WI38 (cell line): ENCODE measurements around the gene COX14.

ENCODE experiments used
- H3K4me3 ChIP-seq: 2 replicates; pipeline ENCODE4 v1.5.1; 2011; ENCODE audit warnings: low read depth, mild to moderate bottlenecking, control low read depth, low read length
- TF ChIP-seq, protein P1 (sequence below): IDR thresholded peaks from 2 replicates; pipeline ENCODE4 v1.5.1; 2012; ENCODE audit warnings: low read depth, mild to moderate bottlenecking, control low read depth, low read length

Gene COX14

DNA sequence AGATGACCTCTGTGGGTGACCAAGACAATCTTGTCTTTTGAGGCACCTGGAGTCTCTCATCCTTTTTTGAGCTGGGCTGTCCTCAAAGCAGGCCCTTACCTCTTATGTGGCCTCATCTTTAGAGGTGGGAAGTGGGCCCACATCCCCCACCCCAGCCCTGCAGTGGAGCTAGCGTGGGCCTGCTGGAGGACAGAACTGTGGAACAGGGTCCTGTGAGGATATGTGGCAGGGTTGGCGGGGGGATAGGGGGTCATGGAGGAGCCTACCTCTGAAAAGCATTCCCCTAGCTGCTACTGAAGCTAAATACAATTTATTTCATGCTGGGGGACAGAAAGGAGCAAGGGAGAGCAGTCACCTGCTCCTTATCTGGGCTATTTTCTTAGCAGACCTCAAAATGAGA is 8.7 kb upstream of the COX14 start:
- no peak overlapping the region for H3K4me3 ChIP-seq

DNA sequence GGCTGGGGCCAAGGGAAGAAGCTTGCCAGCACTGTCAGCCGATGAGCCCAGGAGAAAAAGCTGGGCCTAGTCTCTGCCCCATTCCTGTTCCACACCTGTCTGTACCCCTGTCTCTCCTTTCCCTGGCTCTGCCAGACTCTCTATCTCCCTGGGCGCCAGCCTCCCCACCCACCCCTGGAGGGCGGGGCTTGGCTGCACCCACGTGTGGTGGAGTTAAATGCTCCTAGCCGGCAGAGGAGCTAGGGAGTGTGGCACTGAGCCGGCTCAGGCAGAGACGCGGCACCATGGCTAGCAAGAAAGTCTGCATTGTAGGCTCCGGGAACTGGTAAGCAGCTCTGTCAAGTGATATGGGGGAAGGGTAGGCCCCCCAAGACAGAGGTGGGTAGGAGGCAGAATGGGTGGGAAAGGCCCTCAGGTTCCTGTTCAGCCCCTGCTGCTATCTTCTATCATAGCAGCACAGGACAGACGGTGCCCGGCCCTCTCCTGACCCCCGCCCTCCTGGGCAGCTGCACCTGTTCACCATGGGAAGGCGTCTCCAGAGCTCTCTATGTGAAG is 8.2 kb upstream of the COX14 start, which contains the start of gene GPD1:
Gene GPD1, plus strand, starts transcription at position 242 of the 555 bp plus-strand sequence. Its CDS starts 43 bp downstream, at position 285.
- no peak within 1 kb of the TSS for H3K4me3 ChIP-seq
- TF ChIP-seq, protein P1, sequence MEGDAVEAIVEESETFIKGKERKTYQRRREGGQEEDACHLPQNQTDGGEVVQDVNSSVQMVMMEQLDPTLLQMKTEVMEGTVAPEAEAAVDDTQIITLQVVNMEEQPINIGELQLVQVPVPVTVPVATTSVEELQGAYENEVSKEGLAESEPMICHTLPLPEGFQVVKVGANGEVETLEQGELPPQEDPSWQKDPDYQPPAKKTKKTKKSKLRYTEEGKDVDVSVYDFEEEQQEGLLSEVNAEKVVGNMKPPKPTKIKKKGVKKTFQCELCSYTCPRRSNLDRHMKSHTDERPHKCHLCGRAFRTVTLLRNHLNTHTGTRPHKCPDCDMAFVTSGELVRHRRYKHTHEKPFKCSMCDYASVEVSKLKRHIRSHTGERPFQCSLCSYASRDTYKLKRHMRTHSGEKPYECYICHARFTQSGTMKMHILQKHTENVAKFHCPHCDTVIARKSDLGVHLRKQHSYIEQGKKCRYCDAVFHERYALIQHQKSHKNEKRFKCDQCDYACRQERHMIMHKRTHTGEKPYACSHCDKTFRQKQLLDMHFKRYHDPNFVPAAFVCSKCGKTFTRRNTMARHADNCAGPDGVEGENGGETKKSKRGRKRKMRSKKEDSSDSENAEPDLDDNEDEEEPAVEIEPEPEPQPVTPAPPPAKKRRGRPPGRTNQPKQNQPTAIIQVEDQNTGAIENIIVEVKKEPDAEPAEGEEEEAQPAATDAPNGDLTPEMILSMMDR: no peak

More for the DNA sequence above, 8.7 kb upstream of the COX14 start:
- TF ChIP-seq, protein P1: no peak

DNA sequence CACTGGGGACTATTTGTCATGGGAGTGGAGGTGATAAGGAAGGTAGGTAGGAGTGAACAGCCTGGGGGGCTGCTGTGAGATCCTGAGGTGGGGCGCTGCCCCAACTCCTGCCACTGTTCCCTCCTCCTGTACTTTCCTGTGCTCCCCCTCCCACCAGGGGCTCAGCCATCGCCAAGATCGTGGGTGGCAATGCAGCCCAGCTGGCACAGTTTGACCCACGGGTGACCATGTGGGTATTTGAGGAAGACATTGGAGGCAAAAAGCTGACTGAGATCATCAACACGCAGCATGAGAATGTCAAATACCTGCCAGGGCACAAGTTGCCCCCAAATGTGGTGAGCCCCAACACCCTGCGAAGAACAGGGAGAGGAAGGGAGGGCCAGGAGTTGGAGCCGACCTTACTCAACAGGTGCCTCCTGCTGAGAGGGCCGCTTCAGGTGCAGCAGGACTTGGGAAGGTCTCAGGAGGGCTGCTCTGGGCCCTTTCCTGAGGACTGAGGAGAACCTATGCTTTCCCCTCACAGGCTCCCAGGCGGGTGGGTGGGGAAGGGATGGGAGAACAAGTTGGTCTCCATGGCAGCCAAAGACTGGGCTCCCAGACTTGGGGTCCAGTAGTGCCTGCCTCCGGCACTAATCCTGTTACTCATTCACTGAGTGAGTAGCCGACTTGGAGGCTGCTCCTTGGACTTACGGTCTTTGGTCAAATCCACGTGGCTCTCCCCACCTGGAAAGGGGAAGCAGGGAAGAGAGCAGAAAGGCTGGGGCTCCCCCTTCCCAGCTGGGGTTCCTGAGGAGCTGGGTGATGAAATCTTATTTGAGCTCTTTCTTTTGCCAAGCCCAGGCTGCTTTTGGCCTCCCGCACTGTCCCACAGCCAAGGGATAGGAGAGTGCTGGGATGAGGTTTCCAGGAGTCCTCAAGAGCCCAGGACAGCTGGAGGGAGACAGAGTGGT is 7.3 kb upstream of the COX14 start:
- TF ChIP-seq, protein P1: no peak
- H3K4me3 ChIP-seq: no peak overlapping the region

DNA sequence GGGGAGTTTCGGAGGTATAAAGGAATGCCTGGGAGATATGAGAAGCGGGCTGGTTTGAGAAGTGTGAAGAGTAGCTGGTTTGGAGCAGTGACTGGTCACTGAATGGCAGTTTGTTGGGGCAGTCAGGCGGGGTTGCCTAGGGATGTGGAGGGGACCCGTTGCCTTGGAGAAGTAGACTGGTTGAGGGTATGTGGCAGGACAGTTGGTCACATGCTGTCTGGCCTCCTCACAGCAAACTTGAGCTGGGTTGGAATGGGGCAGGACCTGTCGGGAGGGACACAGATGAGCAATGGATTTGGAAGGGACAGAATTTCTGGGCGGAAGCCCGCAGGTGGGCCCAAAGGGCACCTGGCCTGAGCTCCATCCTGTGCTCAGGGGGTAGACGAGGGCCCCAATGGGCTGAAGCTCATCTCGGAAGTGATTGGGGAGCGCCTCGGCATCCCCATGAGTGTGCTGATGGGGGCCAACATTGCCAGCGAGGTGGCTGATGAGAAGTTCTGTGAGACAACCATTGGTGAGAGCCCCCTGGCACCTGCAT is 6.1 kb upstream of the COX14 start:
- TF ChIP-seq, protein P1: no peak
- H3K4me3 ChIP-seq: no peak overlapping the region

DNA sequence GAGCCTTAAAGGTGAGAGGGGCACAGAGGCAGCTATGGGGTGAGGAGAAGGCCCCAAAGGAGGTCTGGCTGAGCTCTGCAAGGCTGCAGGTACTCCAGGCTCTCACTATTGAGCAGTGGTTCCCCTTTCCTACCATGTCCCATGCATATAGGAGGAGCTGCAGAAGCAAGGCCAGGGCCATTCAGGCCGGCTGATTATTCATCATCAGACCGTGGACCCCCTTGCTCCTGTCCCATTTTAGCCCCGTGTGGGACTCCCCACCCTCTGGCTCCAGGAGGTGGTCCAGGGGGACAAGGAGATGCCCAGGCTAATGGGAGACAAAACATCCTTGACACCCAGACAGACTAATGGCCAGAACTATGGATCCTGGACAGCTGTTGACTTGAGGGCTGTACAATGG is 5.1 kb upstream of the COX14 start:
- TF ChIP-seq, protein P1: no peak
- no peak overlapping the region for H3K4me3 ChIP-seq

DNA sequence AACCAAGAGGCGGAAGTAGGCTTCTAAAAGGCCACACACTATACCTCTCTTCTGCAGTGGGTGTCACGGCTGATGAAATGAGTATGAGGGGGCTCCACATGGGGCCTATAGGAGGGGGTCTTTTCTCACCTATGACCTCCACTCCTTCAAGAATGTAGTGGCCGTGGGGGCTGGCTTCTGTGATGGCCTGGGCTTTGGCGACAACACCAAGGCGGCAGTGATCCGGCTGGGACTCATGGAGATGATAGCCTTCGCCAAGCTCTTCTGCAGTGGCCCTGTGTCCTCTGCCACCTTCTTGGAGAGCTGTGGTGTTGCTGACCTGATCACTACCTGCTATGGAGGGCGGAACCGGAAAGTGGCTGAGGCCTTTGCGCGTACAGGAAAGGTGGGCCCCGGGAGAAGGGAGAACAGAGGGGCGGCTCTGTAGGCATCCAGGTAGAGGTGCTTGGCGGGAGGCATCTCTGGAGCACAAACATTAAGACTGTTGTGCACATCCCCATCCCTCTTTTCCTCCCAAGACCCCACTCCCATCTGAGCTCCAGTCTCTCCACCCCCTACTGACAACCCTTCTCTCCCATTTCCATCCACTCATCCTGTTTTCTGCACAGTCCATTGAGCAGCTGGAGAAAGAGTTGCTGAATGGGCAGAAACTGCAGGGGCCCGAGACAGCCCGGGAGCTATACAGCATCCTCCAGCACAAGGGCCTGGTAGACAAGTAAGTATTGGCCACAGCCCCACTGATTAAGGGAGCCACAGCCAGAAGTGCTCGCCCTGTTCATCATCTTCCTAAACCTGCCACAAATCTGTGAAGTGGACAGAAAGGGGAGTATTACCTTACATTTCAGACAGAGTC is 4.4 kb upstream of the COX14 start:
- no peak overlapping the region for H3K4me3 ChIP-seq
- TF ChIP-seq, protein P1: no peak
